ENCODE data around the gene ACTMAP.

DNA sequence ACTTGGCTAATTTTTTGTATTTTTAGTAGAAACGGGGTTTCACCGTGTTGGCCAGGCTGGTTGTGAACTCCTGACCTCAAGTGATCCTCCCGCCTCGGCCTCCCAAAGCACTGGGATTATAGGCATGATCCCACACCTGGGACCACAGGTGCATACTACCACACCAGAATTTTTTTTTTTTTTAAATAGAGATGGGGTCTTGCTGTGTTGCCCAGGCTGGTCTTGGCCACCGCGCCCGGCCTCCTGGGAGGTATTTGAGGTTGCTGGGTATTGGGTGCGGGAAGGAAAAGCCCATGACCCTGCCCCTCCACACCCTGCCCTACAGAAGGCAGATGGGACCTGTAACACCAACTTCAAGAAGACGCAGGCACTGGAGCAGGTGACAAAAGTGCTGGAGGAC is 13.6 kb downstream of the ACTMAP start:
- no peak for TF ChIP-seq SP1 (IDR thresholded peaks at IDR 0.05)
- no peak for TF ChIP-seq FOXM1 (IDR thresholded peaks at IDR 0.05; ENCODE audit: borderline replicate concordance)
- TF ChIP-seq BHLHE40 (IDR thresholded peaks at IDR 0.05; ENCODE audit: borderline replicate concordance), result no peak

Data from HEK293T (cell line).